ENCODE data around the gene ITPKB. TPM values are rescaled to one million over a fixed set of nuclear protein-coding genes. Genes with fewer than 3 reads are reported as not detected.

The ITPKB gene
- polyA plus RNA-seq, 1 experiment = 2.8 TPM

DNA sequence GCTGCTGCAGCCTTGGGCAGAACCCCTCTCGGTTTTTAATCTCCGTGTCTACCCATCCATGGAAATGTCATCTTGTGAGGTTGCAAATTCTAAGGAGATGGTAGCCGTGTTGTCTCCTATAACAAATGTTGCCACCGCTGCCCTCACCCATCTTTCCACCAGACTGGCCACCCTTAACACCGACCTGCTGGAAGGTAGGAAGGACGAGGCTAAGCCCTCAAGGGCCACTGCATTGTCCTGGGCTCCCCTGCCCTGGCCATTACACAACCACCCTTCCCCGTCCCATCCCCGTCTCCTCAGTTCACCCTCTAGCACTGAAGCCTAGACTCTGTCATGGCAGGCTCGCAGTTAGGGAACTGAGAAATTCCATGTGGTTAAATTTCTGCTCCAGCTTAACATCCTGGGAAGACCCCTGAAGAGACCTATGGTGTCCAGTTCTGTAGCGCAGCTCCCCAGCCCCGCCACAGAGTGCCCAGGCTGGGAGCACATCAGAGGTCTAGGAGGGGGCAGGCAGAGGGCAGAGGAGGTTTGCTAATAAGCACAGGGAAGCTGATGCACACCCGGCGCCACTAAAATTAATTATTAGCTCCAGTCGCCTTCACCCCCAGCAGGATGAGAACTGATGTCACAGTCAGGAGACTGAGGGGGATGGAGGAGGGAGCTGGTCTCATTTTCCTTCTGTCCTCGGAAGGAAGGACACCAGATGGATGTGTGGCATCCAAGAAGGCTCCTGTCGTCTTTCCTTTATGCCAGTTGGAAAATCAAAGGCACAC is 152.2 kb downstream of the ITPKB start:
- Histone ChIP-seq H3K27ac (ENCODE audit: low read depth, low read length) (no peak overlapping the region), H3K27me3 (ENCODE audit: control insufficient read depth, insufficient read depth, low read length) (peaks cover 20% of the 10 kb centered on the region), H3K4me3 (ENCODE audit: low read depth, low read length) (no peak overlapping the region), H3K9me3 (ENCODE audit: control insufficient read depth, insufficient read depth, low read length) (no peaks in the 10 kb centered on the region)
- POLR2A ChIA-PET = no interaction called here
- TF ChIP-seq, protein P1, sequence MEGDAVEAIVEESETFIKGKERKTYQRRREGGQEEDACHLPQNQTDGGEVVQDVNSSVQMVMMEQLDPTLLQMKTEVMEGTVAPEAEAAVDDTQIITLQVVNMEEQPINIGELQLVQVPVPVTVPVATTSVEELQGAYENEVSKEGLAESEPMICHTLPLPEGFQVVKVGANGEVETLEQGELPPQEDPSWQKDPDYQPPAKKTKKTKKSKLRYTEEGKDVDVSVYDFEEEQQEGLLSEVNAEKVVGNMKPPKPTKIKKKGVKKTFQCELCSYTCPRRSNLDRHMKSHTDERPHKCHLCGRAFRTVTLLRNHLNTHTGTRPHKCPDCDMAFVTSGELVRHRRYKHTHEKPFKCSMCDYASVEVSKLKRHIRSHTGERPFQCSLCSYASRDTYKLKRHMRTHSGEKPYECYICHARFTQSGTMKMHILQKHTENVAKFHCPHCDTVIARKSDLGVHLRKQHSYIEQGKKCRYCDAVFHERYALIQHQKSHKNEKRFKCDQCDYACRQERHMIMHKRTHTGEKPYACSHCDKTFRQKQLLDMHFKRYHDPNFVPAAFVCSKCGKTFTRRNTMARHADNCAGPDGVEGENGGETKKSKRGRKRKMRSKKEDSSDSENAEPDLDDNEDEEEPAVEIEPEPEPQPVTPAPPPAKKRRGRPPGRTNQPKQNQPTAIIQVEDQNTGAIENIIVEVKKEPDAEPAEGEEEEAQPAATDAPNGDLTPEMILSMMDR (IDR thresholded peaks at IDR 0.05; ENCODE audit: low read depth, low read length) = no peak
- DNase-seq (ENCODE audit: low read depth, low spot score) = no peak
- CTCF ChIA-PET = no interaction called here

DNA sequence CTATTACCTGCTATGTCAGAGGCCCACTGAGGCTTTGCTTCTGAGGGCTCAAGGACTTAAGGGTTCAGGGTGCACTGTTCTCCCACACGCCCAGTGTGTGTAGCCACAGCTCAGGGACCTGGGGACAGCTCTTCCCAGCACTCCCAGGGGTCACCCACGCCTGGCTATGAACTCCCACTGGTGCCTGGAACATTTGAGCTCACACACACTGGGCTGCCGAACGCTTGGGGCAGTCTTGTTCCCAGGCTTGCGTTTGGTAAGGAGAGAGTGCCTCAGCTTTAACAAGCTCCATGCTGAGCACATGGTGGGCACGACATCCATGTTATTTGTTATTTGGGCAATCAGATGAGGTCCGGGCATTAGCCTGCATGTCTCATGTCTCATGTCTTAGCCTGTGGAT is 153.0 kb downstream of the ITPKB start:
- POLR2A ChIA-PET = no interaction called here
- TF ChIP-seq, protein P1 (IDR thresholded peaks at IDR 0.05; ENCODE audit: low read depth, low read length) = no peak
- Histone ChIP-seq H3K27me3 (ENCODE audit: control insufficient read depth, insufficient read depth, low read length) (peaks cover 20% of the 10 kb centered on the region), H3K9me3 (ENCODE audit: control insufficient read depth, insufficient read depth, low read length) (no peaks in the 10 kb centered on the region), H3K4me3 (ENCODE audit: low read depth, low read length) (no peak overlapping the region), H3K27ac (ENCODE audit: low read depth, low read length) (no peak overlapping the region)
- DNase-seq (ENCODE audit: low read depth, low spot score) = no peak
- CTCF ChIA-PET = no interaction called here

DNA sequence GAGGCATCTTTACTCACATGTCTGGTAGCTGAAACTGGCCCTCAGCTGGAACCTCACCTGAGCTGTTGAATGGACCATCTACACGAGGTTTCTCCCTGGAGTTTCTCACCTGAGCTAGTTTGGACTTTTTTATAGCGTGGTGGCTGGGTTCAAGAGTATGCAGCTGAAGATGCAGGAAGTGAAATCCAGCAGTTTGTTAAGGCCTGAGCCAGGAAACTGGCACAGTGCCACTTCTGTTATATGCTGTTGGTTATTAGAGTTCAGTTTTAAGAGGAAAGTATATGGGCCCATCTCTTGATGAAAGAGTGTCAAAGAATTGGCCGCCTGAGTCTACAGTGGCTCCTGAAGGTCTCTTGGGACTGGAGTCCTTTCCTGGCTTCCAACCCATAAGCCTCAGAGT is 154.9 kb downstream of the ITPKB start:
- peaks cover 16% of the 10 kb centered on the region for H3K27me3 ChIP-seq (ENCODE audit: control insufficient read depth, insufficient read depth, low read length)
- POLR2A ChIA-PET = no interaction called here
- no peak overlapping the region for H3K27ac ChIP-seq (ENCODE audit: low read depth, low read length)
- TF ChIP-seq, protein P1 (IDR thresholded peaks at IDR 0.05; ENCODE audit: low read depth, low read length) = no peak
- CTCF ChIA-PET = no interaction called here
- H3K4me3 ChIP-seq (ENCODE audit: low read depth, low read length) = no peak overlapping the region
- no peak for DNase-seq (ENCODE audit: low read depth, low spot score)
- H3K9me3 ChIP-seq (ENCODE audit: control insufficient read depth, insufficient read depth, low read length) = no peaks in the 10 kb centered on the region

DNA sequence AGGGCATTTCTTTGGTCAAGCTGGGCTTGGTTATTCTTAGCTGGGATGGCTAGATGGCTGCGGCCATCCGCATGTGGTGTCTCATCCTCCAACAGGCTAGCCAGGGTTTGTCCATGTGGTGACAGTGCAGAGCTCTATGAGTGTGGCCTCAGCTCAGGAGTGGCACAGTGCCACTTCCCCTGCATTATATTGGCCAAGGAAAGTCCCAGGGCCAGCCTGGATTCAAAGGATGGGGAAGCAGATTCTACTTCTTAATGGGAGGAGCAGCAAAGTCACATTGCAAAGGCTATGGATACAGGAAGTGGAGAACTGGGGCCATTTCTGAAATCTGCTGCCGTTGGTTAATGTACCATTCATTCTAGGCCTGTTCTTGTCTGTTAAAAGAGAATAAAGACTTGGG is 156.1 kb downstream of the ITPKB start:
- Histone ChIP-seq H3K9me3 (ENCODE audit: control insufficient read depth, insufficient read depth, low read length) (no peaks in the 10 kb centered on the region), H3K27me3 (ENCODE audit: control insufficient read depth, insufficient read depth, low read length) (peaks cover 12% of the 10 kb centered on the region), H3K4me3 (ENCODE audit: low read depth, low read length) (no peak overlapping the region), H3K27ac (ENCODE audit: low read depth, low read length) (no peak overlapping the region)
- POLR2A ChIA-PET = no interaction called here
- CTCF ChIA-PET = no interaction called here
- TF ChIP-seq, protein P1 (IDR thresholded peaks at IDR 0.05; ENCODE audit: low read depth, low read length) = no peak
- no peak for DNase-seq (ENCODE audit: low read depth, low spot score)

Small RNAs within 50 kb of the gene (small RNA-seq; reads per million reads assigned to genes)
- not detected for gene RPS27P5 (ENCODE audit: insufficient read length, low read depth)

Other genes starting within 250 kb of the ITPKB start
- gene STUM, start 190.5 kb downstream of the ITPKB start, polyA plus RNA-seq (2011; rRNA removed) = not detected in 2 replicates
- 12.1 and 13.6 TPM in 2 replicates for gene PSEN2, start 131.3 kb upstream of the ITPKB start, polyA plus RNA-seq (2011; rRNA removed)
- gene COQ8A, start 201.0 kb upstream of the ITPKB start, polyA plus RNA-seq (2011; rRNA removed) = 5.0 and 5.3 TPM in 2 replicates